Ishikawa (cell line): ENCODE data around the gene ABCC11.

ENCODE experiments used
- CEBPB ChIP-seq: IDR thresholded peaks from 2 replicates; pipeline ENCODE4 v1.6.1; 2012
- CREB1 ChIP-seq: IDR thresholded peaks from 2 replicates; pipeline ENCODE4 v1.6.1; 2012; ENCODE audit warnings: low read depth
- EGR1 ChIP-seq: IDR thresholded peaks from 2 replicates; pipeline ENCODE4 v1.6.1; 2012
- EP300 ChIP-seq: IDR thresholded peaks from 2 replicates; pipeline ENCODE4 v1.6.1; 2012; ENCODE audit warnings: borderline replicate concordance
- FOXM1 ChIP-seq: IDR thresholded peaks from 2 replicates; pipeline ENCODE4 v1.6.1; 2012; ENCODE audit warnings: low read depth, borderline replicate concordance
- MAX ChIP-seq: IDR thresholded peaks from 2 replicates; pipeline ENCODE4 v1.6.1; 2012
- NFIC ChIP-seq: IDR thresholded peaks from 2 replicates; pipeline ENCODE4 v1.6.1; 2012
- RAD21 ChIP-seq: IDR thresholded peaks from 2 replicates; pipeline ENCODE4 v1.6.1; 2012; ENCODE audit warnings: low read depth
- REST ChIP-seq: IDR thresholded peaks from 2 replicates; pipeline ENCODE4 v1.6.1; 2012; ENCODE audit warnings: low read depth, mild to moderate bottlenecking
- TAF1 ChIP-seq: IDR thresholded peaks from 2 replicates; pipeline ENCODE4 v1.6.1; 2012; ENCODE audit warnings: low read depth, mild to moderate bottlenecking
- TCF12 ChIP-seq: IDR thresholded peaks from 2 replicates; pipeline ENCODE4 v1.6.1; 2012; ENCODE audit warnings: low read depth
- TEAD4 ChIP-seq: IDR thresholded peaks from 2 replicates; pipeline ENCODE4 v1.6.1; 2012
- USF1 ChIP-seq: IDR thresholded peaks from 2 replicates; pipeline ENCODE4 v1.6.1; 2012
- YY1 ChIP-seq: IDR thresholded peaks from 2 replicates; pipeline ENCODE4 v1.6.1; 2012; ENCODE audit warnings: low read depth
- ZBTB7A ChIP-seq: IDR thresholded peaks from 2 replicates; pipeline ENCODE4 v1.6.1; 2012; ENCODE audit warnings: low read depth

Gene ABCC11

GRCh38 chr16:48271728-48272127 lies 24.4 kb upstream of the ABCC11 start:
- TF ChIP-seq CEBPB = no peak
- no peak for TF ChIP-seq EGR1
- TF ChIP-seq TAF1 = no peak
- TF ChIP-seq FOXM1 = no peak
- no peak for TF ChIP-seq NFIC
- TF ChIP-seq CREB1 = no peak
- TF ChIP-seq TCF12 = no peak
- no peak for TF ChIP-seq USF1
- TF ChIP-seq REST = no peak
- no peak for TF ChIP-seq RAD21
- TF ChIP-seq TEAD4 = no peak
- no peak for TF ChIP-seq EP300
- TF ChIP-seq MAX = no peak
- TF ChIP-seq ZBTB7A = no peak
- TF ChIP-seq YY1 = no peak

- TF ChIP-seq TAF1 (no peak), TEAD4 (no peak), EP300 (no peak), ZBTB7A (no peak), CREB1 (no peak)
Measured at GRCh38 chr16:48269011-48269410, 21.7 kb upstream of the ABCC11 start.

GRCh38 chr16:48262631-48263030 lies 15.3 kb upstream of the ABCC11 start:
- TF ChIP-seq TAF1 = no peak
- TF ChIP-seq MAX = no peak
- TF ChIP-seq ZBTB7A = no peak
- TF ChIP-seq CEBPB = no peak
- TF ChIP-seq RAD21 = no peak
- no peak for TF ChIP-seq YY1
- no peak for TF ChIP-seq EP300
- TF ChIP-seq TCF12 = no peak
- no peak for TF ChIP-seq USF1
- TF ChIP-seq REST = no peak
- TF ChIP-seq NFIC = no peak
- no peak for TF ChIP-seq FOXM1
- TF ChIP-seq TEAD4 = no peak
- no peak for TF ChIP-seq CREB1
- TF ChIP-seq EGR1 = no peak

GRCh38 chr16:48261569-48261968 lies 14.2 kb upstream of the ABCC11 start:
- no peak for TF ChIP-seq RAD21
- no peak for TF ChIP-seq USF1
- no peak for TF ChIP-seq REST
- no peak for TF ChIP-seq CREB1
- TF ChIP-seq YY1 = no peak
- no peak for TF ChIP-seq MAX
- no peak for TF ChIP-seq TCF12
- TF ChIP-seq CEBPB = no peak
- no peak for TF ChIP-seq FOXM1
- TF ChIP-seq EP300 = no peak
- no peak for TF ChIP-seq TEAD4
- TF ChIP-seq EGR1 = no peak
- TF ChIP-seq ZBTB7A = no peak
- no peak for TF ChIP-seq TAF1
- no peak for TF ChIP-seq NFIC
